Measurements from ENCODE around the gene NPDC1.

GRCh38 chr9:137027369-137028262 is 18.4 kb downstream of the NPDC1 start, which contains the start of gene ABCA2:
- TF ChIP-seq CTCF (conservative IDR thresholded peaks at IDR 0.05) (no peak), ZFX (IDR thresholded peaks at IDR 0.05) (peak; percentile 54; the same call in 1 of the 2 replicates)

All from C4-2B (cell line).